Measurements from ENCODE around the gene CDC25A.
A peak's percentile ranks its signal among the peaks of the same experiment; 100 is the strongest.
"Not testable (repeated sequence)": the region's sequence is repeated elsewhere in the genome, so short reads cannot be mapped to it uniquely, and the experiment has no call there.

CDC25A gene

GRCh38 chr3:48188266-48189201 is at the start of gene CDC25A:
CDC25A (minus strand) TSS chr3:48188417; CDS start chr3:48187947, 470 bp downstream.
- peak; percentile 89 for DNase-seq

DNA sequence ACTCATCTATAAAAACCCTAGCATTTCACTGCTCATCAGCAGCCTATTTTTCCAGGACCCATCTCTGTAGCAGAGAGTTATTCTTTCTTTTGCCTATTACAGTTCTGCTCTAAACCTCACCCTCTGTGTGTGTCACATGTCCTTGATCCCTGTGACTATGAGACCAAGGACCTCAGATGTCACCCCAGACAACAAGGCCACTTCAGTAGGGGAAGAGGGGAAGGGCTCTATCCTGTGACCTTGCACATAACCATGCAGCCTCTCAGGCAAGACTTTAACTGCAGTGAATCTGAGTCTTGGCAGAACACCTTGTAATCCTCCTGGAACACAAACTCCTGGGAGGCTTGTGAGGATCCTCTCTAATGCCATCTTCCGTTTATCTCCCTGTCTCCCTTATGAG is 48.3 kb upstream of the CDC25A start:
- no peak for DNase-seq

- DNase-seq = no peak
These were observed 45.3 kb upstream of the CDC25A start for GRCh38 chr3:48233542-48233941.

- DNase-seq = no peak
These were observed 44.5 kb upstream of the CDC25A start for GRCh38 chr3:48232734-48233133.

GRCh38 chr3:48232232-48232631 is 44.0 kb upstream of the CDC25A start:
- DNase-seq = no peak

DNA sequence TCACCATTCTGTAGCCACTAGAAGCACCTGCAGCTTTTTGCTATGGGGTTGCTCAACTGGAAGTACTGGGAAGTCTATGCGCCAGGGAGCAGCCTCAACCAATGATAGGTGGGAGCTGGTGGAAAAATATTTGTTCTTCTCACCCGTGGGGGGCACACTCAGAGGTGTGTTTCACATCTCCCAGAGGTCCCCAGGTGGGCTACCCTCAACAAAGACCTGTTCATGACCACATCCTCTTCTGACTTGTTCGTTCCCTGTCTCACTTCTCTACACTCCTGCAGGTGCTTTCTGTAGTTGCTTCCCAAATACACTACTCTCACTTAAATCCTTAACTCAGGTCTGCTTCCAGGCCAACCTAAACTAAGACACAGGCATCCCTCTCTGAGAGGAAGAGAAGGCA is 38.7 kb upstream of the CDC25A start:
- no peak for DNase-seq

DNA sequence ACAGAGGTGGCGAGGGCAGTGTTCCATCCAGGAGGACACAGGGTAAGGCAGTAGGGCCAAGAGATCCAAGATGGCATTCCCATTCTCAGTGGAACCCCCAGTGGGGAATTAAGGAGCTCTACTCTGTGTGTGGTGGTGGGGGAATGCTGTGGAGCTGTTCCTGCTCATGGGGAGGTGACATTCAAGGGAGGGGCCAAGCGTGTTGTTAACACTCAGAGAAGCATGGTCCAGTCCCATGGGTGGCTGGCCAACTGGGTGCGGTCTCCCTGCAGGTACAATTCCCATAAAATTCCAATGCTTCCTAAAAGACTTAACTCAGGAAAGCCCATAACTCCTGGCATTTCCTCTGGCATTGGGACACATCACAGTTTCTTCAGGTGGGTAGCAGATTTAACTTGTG is 37.4 kb upstream of the CDC25A start:
- no peak for DNase-seq

GRCh38 chr3:48222616-48223513 is 34.6 kb upstream of the CDC25A start, which contains the start of gene CAMP:
CAMP (plus strand) TSS chr3:48223495; CDS start chr3:48223512, 17 bp downstream.
- no peak for DNase-seq

- DNase-seq = no peak
These were observed 32.5 kb upstream of the CDC25A start for GRCh38 chr3:48220746-48221145.

DNA sequence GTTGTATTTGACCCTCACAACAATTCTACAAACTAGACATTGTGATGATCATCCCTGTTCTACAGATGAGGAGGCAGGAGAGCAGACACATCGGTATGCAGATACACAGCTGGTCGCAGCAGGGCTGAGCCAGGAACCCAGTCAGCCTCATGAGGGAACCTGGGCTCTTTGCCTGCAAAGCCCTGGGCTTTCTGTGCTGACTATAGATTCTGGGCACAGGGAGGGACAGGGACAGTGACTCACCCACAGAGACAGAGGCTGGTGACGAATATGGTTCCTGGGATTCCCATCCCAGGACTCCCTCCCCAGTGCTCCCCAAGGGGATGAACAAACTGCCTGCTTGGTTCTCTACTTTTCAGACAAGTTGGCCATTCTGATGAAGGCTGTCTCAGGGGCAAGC is 31.3 kb upstream of the CDC25A start:
- DNase-seq = no peak

- no peak for DNase-seq
These were observed 30.3 kb upstream of the CDC25A start for GRCh38 chr3:48218537-48218936.

DNA sequence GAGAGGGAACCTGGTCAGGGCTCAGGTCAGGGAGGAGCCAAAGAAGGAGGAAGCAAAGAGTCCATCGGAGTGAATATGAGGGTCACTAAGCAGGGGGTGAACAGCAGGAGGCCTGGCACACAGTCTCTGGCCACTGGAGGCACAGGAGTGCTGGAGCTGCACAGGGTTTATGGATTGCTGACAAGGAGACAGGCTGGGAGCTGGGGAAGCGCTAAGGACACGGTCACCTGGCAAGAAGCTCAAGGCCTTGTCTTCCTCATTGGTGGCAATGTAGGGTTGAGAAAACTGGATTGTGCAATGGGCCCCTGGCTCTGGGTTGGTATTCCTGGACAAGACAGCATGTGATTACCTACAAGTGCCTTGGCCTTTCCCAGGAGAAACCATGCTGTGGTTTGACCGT is 29.2 kb upstream of the CDC25A start:
- no peak for DNase-seq

DNA sequence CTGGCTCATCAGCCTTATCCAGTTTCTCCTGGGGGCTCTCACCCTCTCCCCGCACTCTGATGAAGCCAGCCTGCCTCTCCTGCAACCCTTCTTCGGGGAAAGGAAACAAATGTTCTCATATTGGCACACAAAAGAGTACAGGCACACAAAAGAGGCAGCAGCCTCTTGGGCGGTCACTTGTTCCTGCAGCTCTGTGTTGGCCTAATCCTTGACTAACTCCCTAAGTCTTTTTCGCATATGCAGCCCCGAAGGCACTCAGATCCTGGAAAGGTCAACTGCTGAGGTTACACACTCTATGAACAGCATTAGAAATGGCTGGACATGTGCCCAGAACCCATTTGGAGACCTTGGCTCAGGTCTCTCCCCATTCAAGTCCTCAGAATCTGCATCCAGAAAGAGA is 27.7 kb upstream of the CDC25A start:
- no peak for DNase-seq

GRCh38 chr3:48215466-48215865 is 27.2 kb upstream of the CDC25A start:
- no peak for DNase-seq

DNA sequence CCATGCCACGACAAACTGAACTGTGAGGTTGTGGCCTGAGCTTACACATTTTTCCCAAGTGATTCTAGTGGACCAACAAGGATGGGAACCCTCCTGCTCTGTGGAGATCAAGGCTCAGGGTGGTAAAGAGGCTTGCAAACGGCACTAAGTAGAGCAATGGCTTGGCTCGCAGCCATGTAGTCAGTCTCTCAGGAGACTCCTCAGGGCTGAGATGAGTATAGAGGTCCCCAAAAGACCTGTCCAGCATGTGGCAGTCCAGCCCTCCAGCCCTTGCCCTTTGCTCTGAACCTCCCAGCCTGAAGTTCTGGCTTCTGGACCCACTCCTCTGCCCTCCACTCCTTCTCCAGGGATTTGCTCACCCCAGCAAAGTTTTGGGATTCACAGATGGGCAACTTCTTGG is 26.8 kb upstream of the CDC25A start:
- DNase-seq = no peak

DNA sequence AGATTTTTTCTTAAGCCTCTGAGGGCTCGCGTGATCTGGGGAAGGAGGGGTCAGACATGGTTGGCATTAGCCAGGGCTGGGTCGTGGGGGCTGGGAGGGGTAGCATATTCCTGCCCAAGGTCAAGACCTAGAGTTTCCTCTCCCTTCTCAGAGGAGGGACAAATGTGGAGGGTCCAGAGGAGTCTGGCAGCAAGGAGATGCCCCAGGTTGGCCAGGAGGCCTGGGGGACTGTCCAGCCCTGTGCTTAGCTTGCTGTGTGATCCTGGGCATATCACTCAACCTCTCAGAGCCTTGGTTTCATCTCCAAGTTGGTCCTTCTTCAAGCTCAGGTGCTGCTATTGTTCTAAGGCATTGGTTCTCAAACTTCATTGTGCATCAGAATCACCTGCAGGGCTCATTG is 26.0 kb upstream of the CDC25A start:
- no peak for DNase-seq

DNA sequence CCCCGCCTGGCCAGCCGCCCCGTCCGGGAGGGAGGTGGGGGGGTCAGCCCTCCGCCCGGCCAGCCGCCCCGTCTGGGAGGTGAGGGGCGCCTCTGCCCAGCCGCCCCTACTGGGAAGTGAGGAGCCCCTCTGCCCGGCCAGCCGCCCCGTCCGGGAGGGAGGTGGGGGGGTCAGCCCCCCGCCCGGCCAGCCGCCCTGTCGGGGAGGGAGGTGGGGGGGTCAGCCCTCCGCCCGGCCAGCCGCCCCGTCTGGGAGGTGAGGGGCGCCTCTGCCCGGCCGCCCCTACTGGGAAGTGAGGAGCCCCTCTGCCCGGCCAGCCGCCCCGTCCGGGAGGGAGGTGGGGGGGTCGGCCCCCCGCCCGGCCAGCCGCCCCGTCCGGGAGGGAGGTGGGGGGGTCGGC is 23.6 kb upstream of the CDC25A start:
- DNase-seq = not testable (repeated sequence)

DNA sequence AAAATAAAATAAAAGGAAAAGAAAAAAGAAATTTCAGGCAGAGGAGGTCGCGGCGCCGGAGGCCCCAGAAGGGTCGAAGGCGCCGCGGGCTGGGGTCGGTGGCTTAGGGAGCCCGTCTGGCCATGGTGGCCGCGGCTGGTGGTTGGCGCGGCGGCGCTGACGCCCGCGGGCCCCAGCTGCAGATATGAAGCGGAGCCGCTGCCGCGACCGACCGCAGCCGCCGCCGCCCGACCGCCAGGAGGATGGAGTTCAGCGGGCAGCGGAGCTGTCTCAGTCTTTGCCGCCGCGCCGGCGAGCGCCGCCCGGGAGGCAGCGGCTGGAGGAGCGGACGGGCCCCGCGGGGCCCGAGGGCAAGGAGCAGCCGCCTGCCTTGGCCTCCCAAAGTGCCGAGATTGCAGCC is 22.3 kb upstream of the CDC25A start:
- DNase-seq = not testable (repeated sequence)

- DNase-seq = no peak
These were observed 21.2 kb upstream of the CDC25A start for GRCh38 chr3:48209445-48209844.

DNA sequence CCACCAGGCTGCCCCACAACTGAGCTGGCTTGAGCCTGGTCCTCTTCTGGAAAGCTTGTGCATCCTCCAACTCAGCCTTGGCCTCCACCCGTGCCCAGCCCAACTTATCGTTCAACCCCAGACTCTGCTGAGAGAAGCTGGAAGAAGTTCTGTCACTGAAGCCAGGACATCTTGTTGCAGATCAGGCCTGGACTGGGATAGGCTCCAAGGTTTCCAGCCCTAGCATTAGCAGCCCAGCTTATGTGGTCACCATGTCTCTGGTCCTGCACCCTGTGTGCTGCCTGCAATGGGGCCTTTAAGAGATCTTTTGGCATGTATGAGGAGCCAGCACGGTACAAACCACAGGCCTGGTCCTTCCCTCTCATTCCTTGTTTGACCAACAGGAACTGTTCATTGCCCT is 19.9 kb upstream of the CDC25A start:
- DNase-seq = no peak

DNA sequence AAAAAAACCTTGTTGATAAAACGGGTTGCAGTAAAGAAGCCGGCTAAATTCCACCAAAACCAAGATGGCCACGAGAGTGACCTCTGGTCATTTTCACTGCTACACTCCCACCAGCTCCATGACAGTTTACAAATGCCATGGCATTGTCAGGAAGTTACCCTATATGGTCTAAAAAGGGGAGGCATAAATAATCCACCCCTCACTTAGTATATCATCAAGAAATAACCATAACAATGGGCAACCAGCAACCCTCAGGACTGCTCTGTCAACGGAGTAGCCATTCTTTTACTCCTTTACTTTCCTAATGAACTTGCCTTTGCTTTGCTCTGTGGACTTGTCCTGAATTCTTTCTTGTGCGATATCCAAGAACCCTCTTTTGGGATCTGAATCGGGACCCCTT is 14.4 kb upstream of the CDC25A start:
- DNase-seq = no peak

- no peak for DNase-seq
These were observed 10.9 kb upstream of the CDC25A start for GRCh38 chr3:48199117-48199516.

- no peak for DNase-seq
These were observed 8.4 kb upstream of the CDC25A start for GRCh38 chr3:48196611-48197010.

Data from NCI-H1417 treated with DMSO at 0.1 percent for 48 hours (cell line).